K562 (cell line): ENCODE data around the gene DHX8. TPM values are rescaled to one million over a fixed set of nuclear protein-coding genes. Genes with fewer than 3 reads are reported as not detected.
A peak's percentile ranks its signal among the peaks of the same experiment; 100 is the strongest.

ENCODE experiments used
- ATAC-seq: fragments of 200-7000 bp; cut with Tn5 transposase; 3 replicates; pipeline ENCODE4 v1.9.1; 2020; ENCODE audit warnings: moderate library complexity
- BruUV-seq: library from RNA; stranded (reverse); fragments of 400-500 nt; replicated peaks from 2 replicates; lab custom pipeline; 2021; lab: Mats Ljungman, UMichigan
- CTCF ChIA-PET: fragments of 300-600 bp; formaldehyde crosslinking; extraction: SDS; loops from one replicate; lab custom pipeline; 2021; ENCODE audit warnings: low intra/inter-chr PET ratio; lab: Yijun Ruan, JAX
- POLR2A ChIA-PET: fragments of 300-600, 350-650 bp; sonication (Branson Sonifier 250); formaldehyde crosslinking; extraction: SDS; loops from one replicate; lab custom pipeline; 2021; ENCODE audit warnings: antibody characterized with exemption, inconsistent platforms; lab: Yijun Ruan, JAX
- DNase-seq, 4 experiments: peaks; one replicate each; pipeline versions ENCODE4 v3.0.0 to v3.0.0-alpha.2; 2011 to 2018; ENCODE audit warnings: low spot score in 3 of 4, mixed read lengths in 3 of 4; ENCODE audit errors: extremely low read depth in 1 of 4
- FAIRE-seq: peaks from 2 replicates; lab custom pipeline; 2011; peaks lifted over from hg19 to GRCh38; lab: Jason Lieb, UNC
- H2AFZ ChIP-seq: 2 replicates; pipeline ENCODE4 v1.6.0; 2011; ENCODE audit warnings: low read depth, low read length, control low read depth, inconsistent platforms
- H3K27ac ChIP-seq: fragments of 200-600 bp; 3 replicates; pipeline ENCODE4 v1.8.0; 2011; ENCODE audit warnings: low read depth, mild to moderate bottlenecking, control low read depth, inconsistent platforms, low read length, moderate library complexity, mixed read lengths; ENCODE audit errors: extremely low read depth
- H3K27me3 ChIP-seq, 2 experiments: fragments of 300-600 bp in 1 of 2; 2 replicates in 1 of 2; 3 replicates in 1 of 2; pipeline versions ENCODE4 v1.6.0 to v1.8.0; 2011; ENCODE audit warnings: inconsistent platforms in 2 of 2, low read length in 2 of 2, mild to moderate bottlenecking in 1 of 2, mixed read lengths in 1 of 2, moderate library complexity in 1 of 2; ENCODE audit not compliant: control insufficient read depth in 2 of 2, insufficient read depth in 2 of 2
- H3K36me3 ChIP-seq: fragments of 300-600 bp; 3 replicates; pipeline ENCODE4 v1.8.0; 2011; ENCODE audit warnings: mild to moderate bottlenecking, low read length, inconsistent platforms; ENCODE audit not compliant: control insufficient read depth, insufficient read depth
- H3K4me1 ChIP-seq, 2 experiments: fragments of 200-600 bp in 1 of 2; replicated peaks in 1 of 2; 2 replicates in 1 of 2; 3 replicates in 1 of 2; pipeline versions ENCODE4 v1.5.1 to v1.8.0; 2011; ENCODE audit warnings: inconsistent platforms in 2 of 2, low read length in 2 of 2, mild to moderate bottlenecking in 1 of 2, mixed read lengths in 1 of 2, moderate library complexity in 1 of 2; ENCODE audit not compliant: control insufficient read depth in 2 of 2, insufficient read depth in 2 of 2
- H3K4me2 ChIP-seq: 2 replicates; pipeline ENCODE4 v1.6.1; 2011; ENCODE audit warnings: low read length, control low read depth, inconsistent platforms, mixed read lengths; ENCODE audit not compliant: insufficient read depth
- H3K4me3 ChIP-seq: fragments of 200-600 bp; sonication (generic), shearing (Covaris generic); 2 replicates; pipeline ENCODE4 v1.5.1; 2016; ENCODE audit warnings: control low read depth, inconsistent platforms
- H3K79me2 ChIP-seq: fragments of 200-600 bp; 3 replicates; pipeline ENCODE4 v1.8.0; 2011; ENCODE audit warnings: low read length, inconsistent platforms; ENCODE audit not compliant: control insufficient read depth, insufficient read depth
- H3K9ac ChIP-seq, 2 experiments: 2 replicates each; pipeline versions ENCODE4 v1.6.0 to v1.6.1; 2011; ENCODE audit warnings: low read depth in 2 of 2, low read length in 2 of 2, control low read depth in 1 of 2, inconsistent platforms in 1 of 2, mild to moderate bottlenecking in 1 of 2, mixed read lengths in 1 of 2; ENCODE audit not compliant: insufficient read depth in 1 of 2
- H3K9me1 ChIP-seq: one replicate; pipeline ENCODE4 v1.6.0; 2011; ENCODE audit warnings: inconsistent platforms, mild to moderate bottlenecking, low read length, moderate library complexity; ENCODE audit not compliant: control insufficient read depth, insufficient read depth
- H3K9me3 ChIP-seq: replicated peaks from 2 replicates; pipeline ENCODE4 v1.5.1; 2011; ENCODE audit warnings: low read depth, low read length, inconsistent platforms; ENCODE audit not compliant: control insufficient read depth, insufficient read depth
- H4K20me1 ChIP-seq: replicated peaks from 2 replicates; pipeline ENCODE4 v1.6.1; 2011; ENCODE audit warnings: low read length, inconsistent platforms, mixed read lengths; ENCODE audit not compliant: control insufficient read depth, insufficient read depth
- ATF3 ChIP-seq, 2 experiments: fragments of 450-650 bp in 1 of 2; sonication (generic) in 1 of 2; formaldehyde crosslinking in 1 of 2; IDR thresholded peaks in 1 of 2; conservative IDR thresholded peaks in 1 of 2; 2 replicates each; pipeline versions ENCODE4 v1.6.1 to v1.8.1; 2016 to 2023; ENCODE audit warnings: mild to moderate bottlenecking in 2 of 2, moderate library complexity in 2 of 2, inconsistent platforms in 1 of 2, missing genetic modification reagents in 1 of 2
- DIDO1 ChIP-seq: fragments of 450-650 bp; IDR thresholded peaks from 2 replicates; pipeline ENCODE4 v1.6.1; 2016; ENCODE audit warnings: low read depth, missing biosample characterization, missing genetic modification characterization
- FOSL1 ChIP-seq: fragments of 200-800 bp; sonication (Bioruptor generic); conservative IDR thresholded peaks from 2 replicates; pipeline ENCODE4 v1.6.1; 2016; ENCODE audit warnings: missing genetic modification characterization, missing compliant biosample characterization
- JUND ChIP-seq, 2 experiments: IDR thresholded peaks; 2 replicates in 1 of 2; 3 replicates in 1 of 2; pipeline ENCODE4 v1.6.1; 2011; ENCODE audit warnings: borderline replicate concordance in 2 of 2, low read depth in 2 of 2, low read length in 2 of 2, improper control_type of control experiment in 1 of 2, missing biosample characterization in 1 of 2, missing genetic modification characterization in 1 of 2, missing genetic modification reagents in 1 of 2
- NFE2 ChIP-seq: IDR thresholded peaks from 2 replicates; pipeline ENCODE4 v1.6.1; 2014; ENCODE audit warnings: antibody characterized with exemption, low read depth
- ZNF133 ChIP-seq: fragments of 250-450 bp; sonication (Bioruptor Pico); IDR thresholded peaks from 2 replicates; pipeline ENCODE4 v1.4.0; 2020; ENCODE audit warnings: mild to moderate bottlenecking
- WGBS: fragments of 100-300 bp; shearing (Covaris generic); methylation state at CpG from one replicate; pipeline ENCODE4 v1.1.6; 2016; ENCODE audit warnings: low coverage, mixed read lengths; ENCODE audit not compliant: insufficient coverage; ENCODE audit errors: missing lambda C conversion rate; 5-methylcytosine and 5-hydroxymethylcytosine counted together
- in situ Hi-C: fragments of 300-500 bp; cut with MboI; formaldehyde crosslinking; loops from 4 replicates; pipeline ENCODE4 v1.15.0; 2018; ENCODE audit warnings: inconsistent platforms, mixed read lengths
- intact Hi-C: fragments of 100-400 bp; cut with micrococcal nuclease; formaldehyde crosslinking; loops from 2 replicates; pipeline ENCODE4 v1.14.2; 2022
- polyA plus RNA-seq, 8 experiments: library from polyadenylated mRNA; depleted of rRNA in 4 of 8; stranded (reverse) in 5 of 8; unstranded in 3 of 8; fragments of >200 nt; fragmentation: Nextera tagmentation in 2 of 8; fragmentation: Illumina TruSeq in 1 of 8; extraction: Ambion mirVana in 2 of 8; extraction: Trizol in 1 of 8; gene quantifications; 2 replicates each; pipeline versions ENCODE4 v1.2.1 to v1.2.3, GENCODE V29; 2011 to 2014; ENCODE audit warnings: inconsistent platforms in 1 of 8, missing spikeins in 1 of 8
- total RNA-seq, 7 experiments: library from RNA; depleted of rRNA in 6 of 7; stranded (reverse); fragments of >200 nt in 6 of 7; fragmentation: Illumina TruSeq in 2 of 7; extraction: Trizol in 2 of 7; gene quantifications; 2 replicates each; pipeline versions ENCODE4 v1.2.1 to v1.2.3, GENCODE V29; 2011 to 2021; ENCODE audit warnings: low replicate concordance in 1 of 7

Gene DHX8
- total and polyA plus RNA-seq, 9 of the 15 experiments (the other 6 are each of a cell fraction or from before 2014, with no cell fraction given) = 16.7 to 42.5 (median 25.6) TPM

GRCh38 chr17:43468691-43469139 lies 15.1 kb upstream of the DHX8 start:
- WGBS = 3% methylated on average over 4 of the region's 4 CpGs
- Histone ChIP-seq H3K4me1 (no peaks in the 10 kb centered on the region), H3K9me3 (no peaks in the 10 kb centered on the region), H3K9ac (no peak overlapping the region), H3K4me3 (no peak overlapping the region), H3K27me3 (peaks cover 24% of the 10 kb centered on the region in 2 experiments; a peak in 4 of 5 replicates), H3K79me2 (no peaks in the 10 kb centered on the region), H3K9me1 (no peaks in the 10 kb centered on the region), H3K36me3 (no peaks in the 10 kb centered on the region), H3K4me2 (no peak overlapping the region), H3K27ac (no peak overlapping the region), H2AFZ (no peak overlapping the region), H4K20me1 (no peaks in the 10 kb centered on the region)
- intact Hi-C loops = no loop called here
- no TSS peak for BruUV-seq
- FAIRE-seq = no peak
- in situ Hi-C loops = no loop called here
- DNase-seq = no peak
- TF ChIP-seq NFE2 = 0 out of 2 replicates have a peak, but pooled peaks have one; percentile 32
- TF ChIP-seq ATF3 (IDR thresholded peaks at IDR 0.05) = peak; percentile 57
- TF ChIP-seq ATF3 (CRISPR knock-in tag; conservative IDR thresholded peaks at IDR 0.05) = no peak
- peak; percentile 45; the same call in 1 of the 2 replicates for TF ChIP-seq JUND (IDR thresholded peaks at IDR 0.05; ENCODE audit: borderline replicate concordance, low read depth, low read length)
- TF ChIP-seq JUND (tag; IDR thresholded peaks at IDR 0.05; ENCODE audit: borderline replicate concordance, low read depth, low read length) = 0 out of 3 replicates have a peak, but pooled peaks have one; percentile 31
- no peak for TF ChIP-seq ZNF133 (CRISPR knock-in tag)
- TF ChIP-seq FOSL1 (tag) = peak; percentile 81
- no peak for TF ChIP-seq DIDO1 (tag)
- no peak for ATAC-seq
- ChIA-PET CTCF (no interaction called here), POLR2A (interaction anchor here (1.1 kb wide), 1 partner anchor 80 kb away, joined by 6 read pairs; no protein-coding TSS in a partner anchor)
